WTC11 (cell line): ENCODE data around the gene KHDC1. TPM values are rescaled to one million over a fixed set of nuclear protein-coding genes. Genes with fewer than 3 reads are reported as not detected.

Experiments
- ATAC-seq: fragments of 200-7000 bp; cut with Tn5 transposase; 2 replicates; pipeline ENCODE4 v1.10.0; 2021; ENCODE audit warnings: mild to moderate bottlenecking, moderate library complexity
- CTCF ChIA-PET: fragments of 300-600 bp; sonication (Branson Sonifier 250); formaldehyde crosslinking; loops from one replicate; lab custom pipeline; 2021; ENCODE audit warnings: antibody characterized with exemption; lab: Charles Lee
- POLR2A ChIA-PET: fragments of 350-600 bp; sonication (Branson Sonifier 250); formaldehyde crosslinking; loops from one replicate; lab custom pipeline; 2021; ENCODE audit warnings: antibody characterized with exemption; lab: Charles Lee
- DNase-seq: peaks from one replicate; pipeline ENCODE4 v3.0.0; 2021; ENCODE audit warnings: low spot score
- H3K27ac Mint-ChIP-seq: 2 replicates; pipeline ENCODE4 v1.8.0; 2021; ENCODE audit warnings: mixed read lengths
- H3K27me3 Mint-ChIP-seq: 2 replicates; pipeline ENCODE4 v1.8.0; 2021; ENCODE audit warnings: low read depth, mild to moderate bottlenecking, moderate library complexity, mixed read lengths
- H3K36me3 Mint-ChIP-seq: 2 replicates; pipeline ENCODE4 v1.8.0; 2021; ENCODE audit warnings: mixed read lengths
- H3K4me1 Mint-ChIP-seq: 2 replicates; pipeline ENCODE4 v1.8.0; 2022; ENCODE audit warnings: mixed read lengths
- H3K4me3 Mint-ChIP-seq: 2 replicates; pipeline ENCODE4 v1.8.0; 2021; ENCODE audit warnings: mild to moderate bottlenecking, moderate library complexity, mixed read lengths
- H3K9me3 Mint-ChIP-seq: 2 replicates; pipeline ENCODE4 v1.8.0; 2021; ENCODE audit warnings: mixed read lengths
- ATF1 ChIP-seq: sonication (generic); formaldehyde crosslinking; IDR thresholded peaks from 2 replicates; pipeline ENCODE4 v1.8.1; 2023; ENCODE audit warnings: mild to moderate bottlenecking, moderate library complexity, missing genetic modification reagents
- CREB1 ChIP-seq: sonication (generic); formaldehyde crosslinking; IDR thresholded peaks from 2 replicates; pipeline ENCODE4 v1.8.0; 2023; ENCODE audit warnings: mild to moderate bottlenecking, missing genetic modification reagents
- CREM ChIP-seq: sonication (generic); formaldehyde crosslinking; IDR thresholded peaks from 2 replicates; pipeline ENCODE4 v1.8.1; 2022; ENCODE audit warnings: mild to moderate bottlenecking, missing genetic modification reagents, moderate library complexity
- FOXJ3 ChIP-seq: sonication (generic); formaldehyde crosslinking; IDR thresholded peaks from 2 replicates; pipeline ENCODE4 v1.9.0; 2021; ENCODE audit warnings: missing genetic modification reagents, mild to moderate bottlenecking, borderline replicate concordance
- HMGXB4 ChIP-seq: sonication (generic); formaldehyde crosslinking; IDR thresholded peaks from 2 replicates; pipeline ENCODE4 v1.8.1; 2023; ENCODE audit warnings: mild to moderate bottlenecking, moderate library complexity, missing genetic modification reagents
- NR3C1 ChIP-seq: sonication (generic); formaldehyde crosslinking; conservative IDR thresholded peaks from 2 replicates; pipeline ENCODE4 v1.8.1; 2023; ENCODE audit warnings: low read depth, mild to moderate bottlenecking, missing genetic modification reagents
- OVOL2 ChIP-seq: fragments of 250-450 bp; sonication (Bioruptor Pico); IDR thresholded peaks from 2 replicates; pipeline ENCODE4 v1.9.0; 2021; ENCODE audit warnings: mild to moderate bottlenecking, borderline replicate concordance
- RELA ChIP-seq: sonication (generic); formaldehyde crosslinking; IDR thresholded peaks from 2 replicates; pipeline ENCODE4 v1.8.1; 2022; ENCODE audit warnings: missing genetic modification reagents, mild to moderate bottlenecking, borderline replicate concordance
- TEAD4 ChIP-seq: sonication (generic); formaldehyde crosslinking; IDR thresholded peaks from 2 replicates; pipeline ENCODE4 v1.8.0; 2022; ENCODE audit warnings: mild to moderate bottlenecking, missing genetic modification reagents
- TP53 ChIP-seq: sonication (generic); formaldehyde crosslinking; IDR thresholded peaks from 2 replicates; pipeline ENCODE4 v1.8.1; 2023; ENCODE audit warnings: mild to moderate bottlenecking, missing genetic modification reagents
- ZNF263 ChIP-seq: sonication (generic); formaldehyde crosslinking; IDR thresholded peaks from 2 replicates; pipeline ENCODE4 v1.8.1; 2022; ENCODE audit warnings: low read depth, mild to moderate bottlenecking, moderate library complexity, missing genetic modification reagents
- ZNF425 ChIP-seq: fragments of 250-450 bp; sonication (Bioruptor Pico); conservative IDR thresholded peaks from 2 replicates; pipeline ENCODE4 v1.9.0; 2021; ENCODE audit warnings: mild to moderate bottlenecking
- total RNA-seq: library from RNA; stranded (reverse); gene quantifications from 3 replicates; pipeline ENCODE4 v1.2.3, GENCODE V29; 2021
- TF ChIP-seq, protein P1 (sequence below): sonication (generic); formaldehyde crosslinking; IDR thresholded peaks from 2 replicates; pipeline ENCODE4 v1.8.1; 2022; ENCODE audit warnings: low read depth, missing genetic modification reagents, borderline replicate concordance
- TF ChIP-seq, protein P2 (sequence below): sonication (generic); formaldehyde crosslinking; IDR thresholded peaks from 2 replicates; pipeline ENCODE4 v1.8.1; 2022; ENCODE audit warnings: mild to moderate bottlenecking, missing genetic modification reagents, moderate library complexity, borderline replicate concordance
- TF ChIP-seq, protein P3 (sequence below): sonication (generic); formaldehyde crosslinking; IDR thresholded peaks from 2 replicates; pipeline ENCODE4 v1.8.1; 2023; ENCODE audit warnings: mild to moderate bottlenecking, missing genetic modification reagents
- TF ChIP-seq, protein P4 (sequence below): fragments of 200-600 bp; IDR thresholded peaks from 2 replicates; pipeline ENCODE4 v1.8.0; 2022; ENCODE audit warnings: antibody characterized with exemption
- TF ChIP-seq, protein P5 (sequence below): fragments of 250-450 bp; sonication (Bioruptor Pico); IDR thresholded peaks from 2 replicates; pipeline ENCODE4 v1.9.0; 2021; ENCODE audit warnings: mild to moderate bottlenecking, borderline replicate concordance

Gene KHDC1
- total RNA-seq, 1 experiment from 2014 or later = 8.9 TPM

DNA sequence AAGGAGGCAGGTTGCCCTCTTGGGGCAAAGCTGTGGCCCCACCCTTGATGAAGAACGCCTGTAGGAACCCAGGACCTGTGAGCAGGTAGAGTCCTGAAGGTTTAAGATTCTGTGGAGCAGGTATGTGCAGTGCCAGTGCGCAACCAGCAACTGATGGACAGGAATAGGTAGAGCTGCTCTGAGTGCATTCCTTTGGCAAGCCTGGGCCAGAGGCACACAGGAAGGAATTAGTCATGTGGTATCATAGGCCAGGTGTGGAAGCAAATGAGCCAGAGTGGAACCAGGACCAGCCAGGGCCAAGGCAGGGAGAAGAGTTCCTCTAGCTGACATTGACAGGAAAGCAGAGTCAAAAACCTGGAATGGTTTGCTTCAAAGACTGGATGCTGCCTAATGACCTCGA, 1.4 kb upstream of the KHDC1 start:
- H3K27ac Mint-ChIP-seq = no peak overlapping the region
- 0 out of 2 replicates have a peak, but pooled peaks cover 3% of the 10 kb centered on the region for H3K27me3 Mint-ChIP-seq
- ATAC-seq (no peak), DNase-seq (no peak)
- CTCF ChIA-PET = no interaction called here
- peaks cover 30% of the 10 kb centered on the region for H3K4me1 Mint-ChIP-seq
- peaks cover 23% of the 10 kb centered on the region for H3K36me3 Mint-ChIP-seq
- TF ChIP-seq NR3C1 (CRISPR knock-in tag) = no peak
- no peak for TF ChIP-seq TP53 (CRISPR knock-in tag)
- no peak for TF ChIP-seq FOXJ3 (CRISPR knock-in tag)
- no peak for TF ChIP-seq OVOL2 (CRISPR knock-in tag)
- TF ChIP-seq, protein P1, sequence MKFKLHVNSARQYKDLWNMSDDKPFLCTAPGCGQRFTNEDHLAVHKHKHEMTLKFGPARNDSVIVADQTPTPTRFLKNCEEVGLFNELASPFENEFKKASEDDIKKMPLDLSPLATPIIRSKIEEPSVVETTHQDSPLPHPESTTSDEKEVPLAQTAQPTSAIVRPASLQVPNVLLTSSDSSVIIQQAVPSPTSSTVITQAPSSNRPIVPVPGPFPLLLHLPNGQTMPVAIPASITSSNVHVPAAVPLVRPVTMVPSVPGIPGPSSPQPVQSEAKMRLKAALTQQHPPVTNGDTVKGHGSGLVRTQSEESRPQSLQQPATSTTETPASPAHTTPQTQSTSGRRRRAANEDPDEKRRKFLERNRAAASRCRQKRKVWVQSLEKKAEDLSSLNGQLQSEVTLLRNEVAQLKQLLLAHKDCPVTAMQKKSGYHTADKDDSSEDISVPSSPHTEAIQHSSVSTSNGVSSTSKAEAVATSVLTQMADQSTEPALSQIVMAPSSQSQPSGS (CRISPR knock-in tag) = no peak
- TF ChIP-seq RELA (CRISPR knock-in tag) = no peak
- TF ChIP-seq, all 79 proteins: peak for 0
- H3K9me3 Mint-ChIP-seq = no peaks in the 10 kb centered on the region
- peak overlapping the region; percentile 18; the same call in 1 of the 2 replicates for H3K4me3 Mint-ChIP-seq
- POLR2A ChIA-PET = no interaction called here

GRCh38 chr6:73263570-73263909, 544 bp upstream of the KHDC1 start:
- H3K27me3 Mint-ChIP-seq = 0 out of 2 replicates have a peak, but pooled peaks cover 3% of the 10 kb centered on the region
- peaks cover 21% of the 10 kb centered on the region for H3K36me3 Mint-ChIP-seq
- peaks cover 33% of the 10 kb centered on the region for H3K4me1 Mint-ChIP-seq
- no peak for ATAC-seq
- POLR2A ChIA-PET = no interaction called here
- peak overlapping the region; percentile 64 for H3K4me3 Mint-ChIP-seq
- no peak for DNase-seq
- TF ChIP-seq, protein P2, sequence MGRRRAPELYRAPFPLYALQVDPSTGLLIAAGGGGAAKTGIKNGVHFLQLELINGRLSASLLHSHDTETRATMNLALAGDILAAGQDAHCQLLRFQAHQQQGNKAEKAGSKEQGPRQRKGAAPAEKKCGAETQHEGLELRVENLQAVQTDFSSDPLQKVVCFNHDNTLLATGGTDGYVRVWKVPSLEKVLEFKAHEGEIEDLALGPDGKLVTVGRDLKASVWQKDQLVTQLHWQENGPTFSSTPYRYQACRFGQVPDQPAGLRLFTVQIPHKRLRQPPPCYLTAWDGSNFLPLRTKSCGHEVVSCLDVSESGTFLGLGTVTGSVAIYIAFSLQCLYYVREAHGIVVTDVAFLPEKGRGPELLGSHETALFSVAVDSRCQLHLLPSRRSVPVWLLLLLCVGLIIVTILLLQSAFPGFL (CRISPR knock-in tag) = no peak
- TF ChIP-seq TEAD4 (CRISPR knock-in tag) = 0 out of 2 replicates have a peak, but pooled peaks have one; percentile 7
- no peak for TF ChIP-seq CREB1 (CRISPR knock-in tag)
- TF ChIP-seq, all 79 proteins: peak for 1
- Mint-ChIP-seq H3K27ac (no peak overlapping the region), H3K9me3 (no peaks in the 10 kb centered on the region)
- CTCF ChIA-PET = interaction anchor here (0.6 to 1.0 kb wide), 2 partner anchors 44 to 129 kb away, joined by 3 read pairs; no protein-coding TSS in a partner anchor

DNA sequence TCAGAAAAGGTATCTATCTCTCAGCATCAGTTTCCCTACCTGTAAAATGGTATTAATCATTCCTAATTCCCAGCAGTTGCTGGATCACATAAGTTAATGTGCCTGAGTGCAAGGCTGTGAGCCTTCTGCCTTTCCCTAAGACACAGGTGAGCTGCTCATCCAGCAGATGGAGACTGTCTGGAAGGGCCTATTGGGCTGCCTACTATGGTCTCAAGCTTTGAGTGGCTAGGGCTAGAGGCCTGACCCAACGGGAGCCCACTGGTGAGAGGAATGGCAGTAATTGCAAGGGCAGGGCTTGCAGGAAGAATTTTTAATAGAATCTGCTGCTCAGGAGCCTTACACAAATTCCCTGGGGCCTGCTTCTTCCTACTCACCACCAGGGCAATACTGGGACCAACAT, 4.3 kb downstream of the KHDC1 start:
- CTCF ChIA-PET = interaction anchor here (0.5 to 2.2 kb wide), 4 partner anchors 51 to 174 kb away, joined by 3 to 8 read pairs (median 6); no protein-coding TSS in a partner anchor
- 0 out of 2 replicates have a peak, but pooled peaks cover 2% of the 10 kb centered on the region for H3K27me3 Mint-ChIP-seq
- TF ChIP-seq HMGXB4 (CRISPR knock-in tag) (no peak), CREM (CRISPR knock-in tag) (no peak), ZNF425 (no peak), ATF1 (CRISPR knock-in tag) (no peak), TP53 (CRISPR knock-in tag) (no peak), TEAD4 (CRISPR knock-in tag) (no peak), ZNF263 (no peak)
- TF ChIP-seq, protein P3, sequence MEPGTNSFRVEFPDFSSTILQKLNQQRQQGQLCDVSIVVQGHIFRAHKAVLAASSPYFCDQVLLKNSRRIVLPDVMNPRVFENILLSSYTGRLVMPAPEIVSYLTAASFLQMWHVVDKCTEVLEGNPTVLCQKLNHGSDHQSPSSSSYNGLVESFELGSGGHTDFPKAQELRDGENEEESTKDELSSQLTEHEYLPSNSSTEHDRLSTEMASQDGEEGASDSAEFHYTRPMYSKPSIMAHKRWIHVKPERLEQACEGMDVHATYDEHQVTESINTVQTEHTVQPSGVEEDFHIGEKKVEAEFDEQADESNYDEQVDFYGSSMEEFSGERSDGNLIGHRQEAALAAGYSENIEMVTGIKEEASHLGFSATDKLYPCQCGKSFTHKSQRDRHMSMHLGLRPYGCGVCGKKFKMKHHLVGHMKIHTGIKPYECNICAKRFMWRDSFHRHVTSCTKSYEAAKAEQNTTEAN (CRISPR knock-in tag) = no peak
- TF ChIP-seq, protein P4, sequence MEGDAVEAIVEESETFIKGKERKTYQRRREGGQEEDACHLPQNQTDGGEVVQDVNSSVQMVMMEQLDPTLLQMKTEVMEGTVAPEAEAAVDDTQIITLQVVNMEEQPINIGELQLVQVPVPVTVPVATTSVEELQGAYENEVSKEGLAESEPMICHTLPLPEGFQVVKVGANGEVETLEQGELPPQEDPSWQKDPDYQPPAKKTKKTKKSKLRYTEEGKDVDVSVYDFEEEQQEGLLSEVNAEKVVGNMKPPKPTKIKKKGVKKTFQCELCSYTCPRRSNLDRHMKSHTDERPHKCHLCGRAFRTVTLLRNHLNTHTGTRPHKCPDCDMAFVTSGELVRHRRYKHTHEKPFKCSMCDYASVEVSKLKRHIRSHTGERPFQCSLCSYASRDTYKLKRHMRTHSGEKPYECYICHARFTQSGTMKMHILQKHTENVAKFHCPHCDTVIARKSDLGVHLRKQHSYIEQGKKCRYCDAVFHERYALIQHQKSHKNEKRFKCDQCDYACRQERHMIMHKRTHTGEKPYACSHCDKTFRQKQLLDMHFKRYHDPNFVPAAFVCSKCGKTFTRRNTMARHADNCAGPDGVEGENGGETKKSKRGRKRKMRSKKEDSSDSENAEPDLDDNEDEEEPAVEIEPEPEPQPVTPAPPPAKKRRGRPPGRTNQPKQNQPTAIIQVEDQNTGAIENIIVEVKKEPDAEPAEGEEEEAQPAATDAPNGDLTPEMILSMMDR = no peak
- TF ChIP-seq, protein P5, sequence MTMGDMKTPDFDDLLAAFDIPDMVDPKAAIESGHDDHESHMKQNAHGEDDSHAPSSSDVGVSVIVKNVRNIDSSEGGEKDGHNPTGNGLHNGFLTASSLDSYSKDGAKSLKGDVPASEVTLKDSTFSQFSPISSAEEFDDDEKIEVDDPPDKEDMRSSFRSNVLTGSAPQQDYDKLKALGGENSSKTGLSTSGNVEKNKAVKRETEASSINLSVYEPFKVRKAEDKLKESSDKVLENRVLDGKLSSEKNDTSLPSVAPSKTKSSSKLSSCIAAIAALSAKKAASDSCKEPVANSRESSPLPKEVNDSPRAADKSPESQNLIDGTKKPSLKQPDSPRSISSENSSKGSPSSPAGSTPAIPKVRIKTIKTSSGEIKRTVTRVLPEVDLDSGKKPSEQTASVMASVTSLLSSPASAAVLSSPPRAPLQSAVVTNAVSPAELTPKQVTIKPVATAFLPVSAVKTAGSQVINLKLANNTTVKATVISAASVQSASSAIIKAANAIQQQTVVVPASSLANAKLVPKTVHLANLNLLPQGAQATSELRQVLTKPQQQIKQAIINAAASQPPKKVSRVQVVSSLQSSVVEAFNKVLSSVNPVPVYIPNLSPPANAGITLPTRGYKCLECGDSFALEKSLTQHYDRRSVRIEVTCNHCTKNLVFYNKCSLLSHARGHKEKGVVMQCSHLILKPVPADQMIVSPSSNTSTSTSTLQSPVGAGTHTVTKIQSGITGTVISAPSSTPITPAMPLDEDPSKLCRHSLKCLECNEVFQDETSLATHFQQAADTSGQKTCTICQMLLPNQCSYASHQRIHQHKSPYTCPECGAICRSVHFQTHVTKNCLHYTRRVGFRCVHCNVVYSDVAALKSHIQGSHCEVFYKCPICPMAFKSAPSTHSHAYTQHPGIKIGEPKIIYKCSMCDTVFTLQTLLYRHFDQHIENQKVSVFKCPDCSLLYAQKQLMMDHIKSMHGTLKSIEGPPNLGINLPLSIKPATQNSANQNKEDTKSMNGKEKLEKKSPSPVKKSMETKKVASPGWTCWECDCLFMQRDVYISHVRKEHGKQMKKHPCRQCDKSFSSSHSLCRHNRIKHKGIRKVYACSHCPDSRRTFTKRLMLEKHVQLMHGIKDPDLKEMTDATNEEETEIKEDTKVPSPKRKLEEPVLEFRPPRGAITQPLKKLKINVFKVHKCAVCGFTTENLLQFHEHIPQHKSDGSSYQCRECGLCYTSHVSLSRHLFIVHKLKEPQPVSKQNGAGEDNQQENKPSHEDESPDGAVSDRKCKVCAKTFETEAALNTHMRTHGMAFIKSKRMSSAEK (CRISPR knock-in tag) = no peak

More for the DNA sequence above, 4.3 kb downstream of the KHDC1 start:
- peaks cover 24% of the 10 kb centered on the region for H3K4me1 Mint-ChIP-seq
- no peak overlapping the region for H3K4me3 Mint-ChIP-seq
- H3K36me3 Mint-ChIP-seq = no peaks in the 10 kb centered on the region
- ATAC-seq (peak; percentile 52), DNase-seq (no peak)
- POLR2A ChIA-PET = no interaction called here
- no peaks in the 10 kb centered on the region for H3K9me3 Mint-ChIP-seq
- no peak overlapping the region for H3K27ac Mint-ChIP-seq
